ENCODE measurements around the gene FCN1. TPM values are rescaled to one million over a fixed set of nuclear protein-coding genes. Genes with fewer than 3 reads are reported as not detected.

Gene FCN1
- total RNA-seq, 4 donors from 2014 or later, result 0.41 to 13.8 TPM; not detected in 2

- TF ChIP-seq POLR2A (IDR thresholded peaks at IDR 0.05), result no peak
- TF ChIP-seq, protein P1, sequence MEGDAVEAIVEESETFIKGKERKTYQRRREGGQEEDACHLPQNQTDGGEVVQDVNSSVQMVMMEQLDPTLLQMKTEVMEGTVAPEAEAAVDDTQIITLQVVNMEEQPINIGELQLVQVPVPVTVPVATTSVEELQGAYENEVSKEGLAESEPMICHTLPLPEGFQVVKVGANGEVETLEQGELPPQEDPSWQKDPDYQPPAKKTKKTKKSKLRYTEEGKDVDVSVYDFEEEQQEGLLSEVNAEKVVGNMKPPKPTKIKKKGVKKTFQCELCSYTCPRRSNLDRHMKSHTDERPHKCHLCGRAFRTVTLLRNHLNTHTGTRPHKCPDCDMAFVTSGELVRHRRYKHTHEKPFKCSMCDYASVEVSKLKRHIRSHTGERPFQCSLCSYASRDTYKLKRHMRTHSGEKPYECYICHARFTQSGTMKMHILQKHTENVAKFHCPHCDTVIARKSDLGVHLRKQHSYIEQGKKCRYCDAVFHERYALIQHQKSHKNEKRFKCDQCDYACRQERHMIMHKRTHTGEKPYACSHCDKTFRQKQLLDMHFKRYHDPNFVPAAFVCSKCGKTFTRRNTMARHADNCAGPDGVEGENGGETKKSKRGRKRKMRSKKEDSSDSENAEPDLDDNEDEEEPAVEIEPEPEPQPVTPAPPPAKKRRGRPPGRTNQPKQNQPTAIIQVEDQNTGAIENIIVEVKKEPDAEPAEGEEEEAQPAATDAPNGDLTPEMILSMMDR (IDR thresholded peaks at IDR 0.05), result no peak
- no peak for TF ChIP-seq EP300 (IDR thresholded peaks at IDR 0.05; ENCODE audit: low read depth)
- no peak for TF ChIP-seq POLR2AphosphoS5 (IDR thresholded peaks at IDR 0.05)
- no peaks in the 10 kb centered on the region for H3K4me1 ChIP-seq
- in situ Hi-C loops (cut with MboI; ENCODE audit: low pct_ligation_motif_present in 1 of 4, low pct_unique_long_range_greater_than_20kb in 1 of 4, low sequenced_read_pairs in 3 of 4) (no loop called here), intact Hi-C loops (cut with DNase I; ENCODE audit: low total_unique reads) (no loop called here)
- no peaks in the 10 kb centered on the region for H3K9me3 ChIP-seq
- no peaks in the 10 kb centered on the region for H3K27me3 ChIP-seq
- no peaks in the 10 kb centered on the region for H3K36me3 ChIP-seq
- no peak overlapping the region for H3K4me3 ChIP-seq
- 85% methylated on average over 13 of the region's 13 CpGs; no CpG with 5 or more reads in 1 of the 2 donors for WGBS, 2 donors (ENCODE audit: low coverage in 1 of 2)
- H3K27ac ChIP-seq, result no peak overlapping the region
- DNase-seq, result no peak
These were observed 37.8 kb downstream of the FCN1 start for GRCh38 chr9:134879664-134880483.

DNA sequence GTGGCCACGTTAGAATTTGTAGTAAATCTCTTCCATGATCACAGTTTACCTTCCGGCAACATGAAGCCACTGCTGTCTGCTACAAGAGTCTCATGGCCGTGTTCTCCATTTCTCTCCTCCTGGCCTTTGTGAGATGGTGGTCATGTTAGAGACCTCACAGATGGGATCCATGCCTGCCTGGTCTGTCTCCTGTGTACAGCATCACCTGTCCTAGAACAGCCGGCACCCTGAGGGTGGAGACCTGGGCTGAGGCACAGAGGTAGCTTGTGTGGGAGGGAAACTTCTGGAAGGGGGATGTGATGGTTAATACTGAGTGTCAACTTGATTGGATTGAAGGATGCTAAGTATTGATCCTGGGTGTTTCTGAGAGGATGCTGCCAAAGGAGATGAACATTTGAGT is 40.2 kb downstream of the FCN1 start:
- H3K27ac ChIP-seq, result no peak overlapping the region
- intact Hi-C loops (cut with DNase I; ENCODE audit: low total_unique reads), result no loop called here
- WGBS, 2 donors (ENCODE audit: low coverage in 1 of 2), result 67 to 72% methylated on average over 2 to 4 of the region's 4 CpGs
- no peak overlapping the region for H3K4me3 ChIP-seq
- no peak for TF ChIP-seq EP300 (IDR thresholded peaks at IDR 0.05; ENCODE audit: low read depth)
- no peak for TF ChIP-seq POLR2AphosphoS5 (IDR thresholded peaks at IDR 0.05)
- no peak for TF ChIP-seq POLR2A (IDR thresholded peaks at IDR 0.05)
- TF ChIP-seq, protein P1 (IDR thresholded peaks at IDR 0.05), result no peak
- H3K9me3 ChIP-seq, result no peaks in the 10 kb centered on the region
- no peaks in the 10 kb centered on the region for H3K27me3 ChIP-seq
- no peaks in the 10 kb centered on the region for H3K36me3 ChIP-seq
- DNase-seq, result no peak
- in situ Hi-C loops (cut with MboI; ENCODE audit: low pct_ligation_motif_present in 1 of 4, low pct_unique_long_range_greater_than_20kb in 1 of 4, low sequenced_read_pairs in 3 of 4), result no loop called here
- no peaks in the 10 kb centered on the region for H3K4me1 ChIP-seq

- no peaks in the 10 kb centered on the region for H3K9me3 ChIP-seq
- H3K36me3 ChIP-seq, result no peaks in the 10 kb centered on the region
- DNase-seq, result no peak
- in situ Hi-C loops (cut with MboI; ENCODE audit: low pct_ligation_motif_present in 1 of 4, low pct_unique_long_range_greater_than_20kb in 1 of 4, low sequenced_read_pairs in 3 of 4), result no loop called here
- H3K4me1 ChIP-seq, result no peaks in the 10 kb centered on the region
- no peak overlapping the region for H3K4me3 ChIP-seq
- TF ChIP-seq, protein P1 (IDR thresholded peaks at IDR 0.05), result no peak
- TF ChIP-seq EP300 (IDR thresholded peaks at IDR 0.05; ENCODE audit: low read depth) (no peak), POLR2A (IDR thresholded peaks at IDR 0.05) (no peak), POLR2AphosphoS5 (IDR thresholded peaks at IDR 0.05) (no peak)
- H3K27ac ChIP-seq, result no peak overlapping the region
- WGBS, 2 donors (ENCODE audit: low coverage in 1 of 2), result 45% methylated on average over 1 of the region's 1 CpG; no CpG with 5 or more reads in 1 of the 2 donors
- intact Hi-C loops (cut with DNase I; ENCODE audit: low total_unique reads), result no loop called here
- no peaks in the 10 kb centered on the region for H3K27me3 ChIP-seq
These were observed 42.3 kb downstream of the FCN1 start for GRCh38 chr9:134875371-134875770.

DNA sequence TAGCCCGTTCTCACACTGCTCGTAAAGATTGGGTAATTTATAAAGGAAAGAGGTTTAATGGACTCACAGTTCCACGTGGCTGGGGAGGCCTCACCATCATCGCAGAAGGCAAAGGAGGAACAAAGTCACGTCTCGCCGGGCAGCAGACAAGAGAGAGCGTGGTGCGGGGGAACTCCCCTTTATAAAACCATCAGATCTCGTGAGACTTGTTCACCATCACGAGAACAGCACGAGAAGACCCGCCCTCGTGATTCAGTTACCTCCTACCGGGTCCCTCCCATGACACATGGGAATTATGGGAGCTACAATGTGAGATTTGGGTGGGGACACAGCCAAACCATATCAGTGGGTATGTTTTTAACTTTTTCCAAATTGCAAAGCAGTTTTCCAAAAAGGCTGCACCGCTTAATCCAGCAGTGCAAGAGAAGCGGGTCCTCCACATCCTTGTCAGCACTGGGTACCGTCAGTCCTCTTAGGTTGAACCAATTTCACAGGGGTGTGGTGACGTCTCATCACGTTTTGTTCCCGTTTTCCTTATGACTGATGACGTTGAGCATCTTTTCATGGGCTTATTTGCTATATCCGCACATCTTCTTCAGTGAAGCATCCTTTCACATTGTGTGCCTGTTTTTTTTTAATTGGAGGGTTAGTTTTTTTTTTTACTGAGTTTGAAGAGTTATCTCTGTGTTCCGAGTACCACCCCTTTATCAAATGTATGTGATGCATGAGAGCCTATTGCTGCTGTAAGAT is 45.1 kb downstream of the FCN1 start:
- Histone ChIP-seq H3K9me3 (no peaks in the 10 kb centered on the region), H3K4me3 (no peak overlapping the region), H3K27me3 (no peaks in the 10 kb centered on the region), H3K4me1 (no peaks in the 10 kb centered on the region), H3K36me3 (no peaks in the 10 kb centered on the region), H3K27ac (no peak overlapping the region)
- intact Hi-C loops (cut with DNase I; ENCODE audit: low total_unique reads), result no loop called here
- 77 to 80% methylated on average over 22 to 24 of the region's 24 CpGs for WGBS, 2 donors (ENCODE audit: low coverage in 1 of 2)
- DNase-seq, result no peak
- TF ChIP-seq POLR2A (IDR thresholded peaks at IDR 0.05) (no peak), POLR2AphosphoS5 (IDR thresholded peaks at IDR 0.05) (no peak), EP300 (IDR thresholded peaks at IDR 0.05; ENCODE audit: low read depth) (no peak)
- TF ChIP-seq, protein P1 (IDR thresholded peaks at IDR 0.05), result no peak
- in situ Hi-C loops (cut with MboI; ENCODE audit: low pct_ligation_motif_present in 1 of 4, low pct_unique_long_range_greater_than_20kb in 1 of 4, low sequenced_read_pairs in 3 of 4), result no loop called here
